HEK293 (cell line): ENCODE results near the gene GNB3.
A peak's percentile ranks its signal among the peaks of the same experiment; 100 is the strongest.

ENCODE experiments used
- CTCF ChIA-PET: fragments of 350-600 bp; formaldehyde crosslinking; extraction: SDS; loops from one replicate; lab custom pipeline; 2021; ENCODE audit warnings: antibody characterized with exemption; lab: Yijun Ruan, JAX
- POLR2A ChIA-PET: fragments of 300-600 bp; formaldehyde crosslinking; extraction: SDS; loops from one replicate; lab custom pipeline; 2020; ENCODE audit warnings: antibody characterized with exemption, inconsistent platforms; lab: Yijun Ruan, JAX
- H3K27ac ChIP-seq: fragments of 200-500 bp; sonication (Bioruptor generic); 2 replicates; pipeline ENCODE4 v1.5.1; 2014; ENCODE audit warnings: low read depth, low read length, control low read depth, inconsistent platforms; ENCODE audit errors: extremely low read depth
- H3K36me3 ChIP-seq, 2 experiments: fragments of 200-500 bp in 1 of 2; sonication (Bioruptor generic) in 1 of 2; 1 replicate in 1 of 2; 2 replicates in 1 of 2; pipeline ENCODE4 v1.5.1; 2014 to 2017; ENCODE audit warnings: inconsistent platforms in 2 of 2, low read length in 2 of 2; ENCODE audit not compliant: control insufficient read depth in 2 of 2, insufficient read depth in 1 of 2
- H3K4me1 ChIP-seq: fragments of 200-500 bp; sonication (Bioruptor generic); 2 replicates; pipeline ENCODE4 v1.5.1; 2014; ENCODE audit warnings: mild to moderate bottlenecking, low read length, inconsistent platforms; ENCODE audit not compliant: control insufficient read depth, insufficient read depth
- H3K4me3 ChIP-seq: 2 replicates; pipeline ENCODE4 v1.5.1; 2011; ENCODE audit warnings: low read depth, mild to moderate bottlenecking, control low read depth, low read length, moderate library complexity
- H3K9me3 ChIP-seq: fragments of 200-500 bp; sonication (Bioruptor generic); 2 replicates; pipeline ENCODE4 v1.5.1; 2014; ENCODE audit warnings: low read depth, low read length, inconsistent platforms; ENCODE audit not compliant: control insufficient read depth, insufficient read depth
- TRIM28 ChIP-seq: IDR thresholded peaks from 2 replicates; pipeline ENCODE4 v1.6.1; 2011; ENCODE audit warnings: low read length, control low read depth, borderline replicate concordance
- ZBTB7A ChIP-seq: fragments of 450-650 bp; formaldehyde crosslinking; IDR thresholded peaks from 2 replicates; pipeline ENCODE4 v1.5.1; 2016; ENCODE audit warnings: low read depth, missing biosample characterization, missing genetic modification characterization
- ZNF2 ChIP-seq: fragments of 450-650 bp; formaldehyde crosslinking; IDR thresholded peaks from 2 replicates; pipeline ENCODE4 v1.5.1; 2016; ENCODE audit warnings: missing biosample characterization, missing genetic modification characterization
- ZNF366 ChIP-seq: fragments of 450-650 bp; formaldehyde crosslinking; conservative IDR thresholded peaks from 2 replicates; pipeline ENCODE4 v1.5.1; 2016; ENCODE audit warnings: missing biosample characterization, missing genetic modification characterization
- ZNF394 ChIP-seq: fragments of 450-650 bp; formaldehyde crosslinking; IDR thresholded peaks from 2 replicates; pipeline ENCODE4 v1.5.1; 2016; ENCODE audit warnings: missing biosample characterization, missing genetic modification characterization, mild to moderate bottlenecking, moderate library complexity, borderline replicate concordance
- ZNF416 ChIP-seq: fragments of 450-650 bp; formaldehyde crosslinking; IDR thresholded peaks from 2 replicates; pipeline ENCODE4 v1.5.1; 2016; ENCODE audit warnings: missing biosample characterization, missing genetic modification characterization
- ZNF426 ChIP-seq: fragments of 450-650 bp; formaldehyde crosslinking; IDR thresholded peaks from 2 replicates; pipeline ENCODE4 v1.5.1; 2017; ENCODE audit warnings: missing biosample characterization, missing genetic modification characterization, mild to moderate bottlenecking, inconsistent platforms, moderate library complexity
- ZNF521 ChIP-seq: fragments of 450-650 bp; formaldehyde crosslinking; IDR thresholded peaks from 2 replicates; pipeline ENCODE4 v1.5.1; 2017; ENCODE audit warnings: missing biosample characterization, mild to moderate bottlenecking, missing genetic modification characterization
- ZNF561 ChIP-seq: fragments of 450-650 bp; IDR thresholded peaks from 2 replicates; pipeline ENCODE4 v1.5.1; 2018; ENCODE audit warnings: missing biosample characterization, missing genetic modification characterization, borderline replicate concordance
- ZNF585B ChIP-seq: fragments of 450-650 bp; formaldehyde crosslinking; IDR thresholded peaks from 2 replicates; pipeline ENCODE4 v1.5.1; 2016; ENCODE audit warnings: missing biosample characterization, missing genetic modification characterization
- ZNF654 ChIP-seq: fragments of 450-650 bp; formaldehyde crosslinking; IDR thresholded peaks from 2 replicates; pipeline ENCODE4 v1.5.1; 2016; ENCODE audit warnings: low read depth, missing biosample characterization, missing genetic modification characterization
- TF ChIP-seq, protein P1 (sequence below): fragments of 450-650 bp; formaldehyde crosslinking; IDR thresholded peaks from 2 replicates; pipeline ENCODE4 v1.5.1; 2016; ENCODE audit warnings: missing biosample characterization, missing genetic modification characterization
- TF ChIP-seq, protein P2 (sequence below): fragments of 450-650 bp; formaldehyde crosslinking; IDR thresholded peaks from 2 replicates; pipeline ENCODE4 v1.5.1; 2016; ENCODE audit warnings: missing biosample characterization, missing genetic modification characterization
- TF ChIP-seq, protein P3 (sequence below): fragments of 450-650 bp; formaldehyde crosslinking; IDR thresholded peaks from 2 replicates; pipeline ENCODE4 v1.5.1; 2016; ENCODE audit warnings: missing biosample characterization, missing genetic modification characterization
- TF ChIP-seq, protein P4 (sequence below): fragments of 450-650 bp; formaldehyde crosslinking; IDR thresholded peaks from 2 replicates; pipeline ENCODE4 v1.5.1; 2016; ENCODE audit warnings: missing biosample characterization, missing genetic modification characterization
- TF ChIP-seq, protein P5 (sequence below): fragments of 450-650 bp; formaldehyde crosslinking; IDR thresholded peaks from 2 replicates; pipeline ENCODE4 v1.5.1; 2016; ENCODE audit warnings: missing biosample characterization, missing genetic modification characterization
- TF ChIP-seq, protein P6 (sequence below): fragments of 450-650 bp; formaldehyde crosslinking; IDR thresholded peaks from 2 replicates; pipeline ENCODE4 v1.5.1; 2017; ENCODE audit warnings: missing biosample characterization, missing genetic modification characterization

The GNB3 gene

DNA sequence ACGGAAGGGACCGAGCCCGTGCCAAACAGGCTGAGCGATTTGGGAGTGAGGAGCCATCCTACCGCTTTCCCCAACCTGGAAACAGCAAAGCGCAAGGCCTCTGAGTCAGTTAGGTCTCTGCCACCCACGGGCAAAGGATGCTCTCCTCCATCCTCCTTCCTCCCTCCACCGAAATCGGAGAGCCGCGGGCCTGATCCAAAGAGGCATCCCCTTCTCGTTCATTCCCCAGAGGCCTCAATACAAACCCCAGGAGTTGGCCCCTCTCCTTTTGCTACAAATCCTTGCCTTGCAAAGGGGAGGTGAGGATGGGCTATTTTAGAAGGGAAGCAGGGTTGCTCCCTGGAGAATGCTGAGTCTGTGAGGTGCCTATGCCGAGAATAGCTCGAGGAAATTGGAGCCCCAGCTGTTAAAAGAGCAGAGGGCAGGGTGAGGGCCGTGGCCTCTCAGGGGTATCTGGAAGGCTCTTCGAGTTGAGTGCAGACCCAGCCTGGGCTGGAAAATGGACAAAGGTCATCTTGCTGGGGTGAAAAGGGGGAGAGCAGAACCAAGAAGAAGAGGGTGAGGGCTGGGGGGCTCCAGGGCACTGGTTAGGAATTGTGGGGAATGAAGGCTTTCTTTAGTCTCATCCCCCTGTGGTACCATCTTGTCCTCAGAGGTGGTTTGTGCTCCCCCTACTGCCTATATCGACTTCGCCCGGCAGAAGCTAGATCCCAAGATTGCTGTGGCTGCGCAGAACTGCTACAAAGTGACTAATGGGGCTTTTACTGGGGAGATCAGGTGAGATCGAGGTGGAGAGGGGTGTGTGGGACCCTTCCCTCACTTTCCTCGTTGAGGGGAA lies 27.7 kb downstream of the GNB3 start (continued):
- TF ChIP-seq, protein P1, sequence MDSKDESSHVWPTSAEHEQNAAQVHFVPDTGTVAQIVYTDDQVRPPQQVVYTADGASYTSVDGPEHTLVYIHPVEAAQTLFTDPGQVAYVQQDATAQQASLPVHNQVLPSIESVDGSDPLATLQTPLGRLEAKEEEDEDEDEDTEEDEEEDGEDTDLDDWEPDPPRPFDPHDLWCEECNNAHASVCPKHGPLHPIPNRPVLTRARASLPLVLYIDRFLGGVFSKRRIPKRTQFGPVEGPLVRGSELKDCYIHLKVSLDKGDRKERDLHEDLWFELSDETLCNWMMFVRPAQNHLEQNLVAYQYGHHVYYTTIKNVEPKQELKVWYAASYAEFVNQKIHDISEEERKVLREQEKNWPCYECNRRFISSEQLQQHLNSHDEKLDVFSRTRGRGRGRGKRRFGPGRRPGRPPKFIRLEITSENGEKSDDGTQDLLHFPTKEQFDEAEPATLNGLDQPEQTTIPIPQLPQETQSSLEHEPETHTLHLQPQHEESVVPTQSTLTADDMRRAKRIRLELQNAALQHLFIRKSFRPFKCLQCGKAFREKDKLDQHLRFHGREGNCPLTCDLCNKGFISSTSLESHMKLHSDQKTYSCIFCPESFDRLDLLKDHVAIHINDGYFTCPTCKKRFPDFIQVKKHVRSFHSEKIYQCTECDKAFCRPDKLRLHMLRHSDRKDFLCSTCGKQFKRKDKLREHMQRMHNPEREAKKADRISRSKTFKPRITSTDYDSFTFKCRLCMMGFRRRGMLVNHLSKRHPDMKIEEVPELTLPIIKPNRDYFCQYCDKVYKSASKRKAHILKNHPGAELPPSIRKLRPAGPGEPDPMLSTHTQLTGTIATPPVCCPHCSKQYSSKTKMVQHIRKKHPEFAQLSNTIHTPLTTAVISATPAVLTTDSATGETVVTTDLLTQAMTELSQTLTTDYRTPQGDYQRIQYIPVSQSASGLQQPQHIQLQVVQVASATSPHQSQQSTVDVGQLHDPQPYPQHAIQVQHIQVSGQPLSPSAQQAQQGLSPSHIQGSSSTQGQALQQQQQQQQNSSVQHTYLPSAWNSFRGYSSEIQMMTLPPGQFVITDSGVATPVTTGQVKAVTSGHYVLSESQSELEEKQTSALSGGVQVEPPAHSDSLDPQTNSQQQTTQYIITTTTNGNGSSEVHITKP (tag by site-specific recombination), result peak; percentile 31; the same call in 1 of the 2 replicates
- TF ChIP-seq, protein P2, sequence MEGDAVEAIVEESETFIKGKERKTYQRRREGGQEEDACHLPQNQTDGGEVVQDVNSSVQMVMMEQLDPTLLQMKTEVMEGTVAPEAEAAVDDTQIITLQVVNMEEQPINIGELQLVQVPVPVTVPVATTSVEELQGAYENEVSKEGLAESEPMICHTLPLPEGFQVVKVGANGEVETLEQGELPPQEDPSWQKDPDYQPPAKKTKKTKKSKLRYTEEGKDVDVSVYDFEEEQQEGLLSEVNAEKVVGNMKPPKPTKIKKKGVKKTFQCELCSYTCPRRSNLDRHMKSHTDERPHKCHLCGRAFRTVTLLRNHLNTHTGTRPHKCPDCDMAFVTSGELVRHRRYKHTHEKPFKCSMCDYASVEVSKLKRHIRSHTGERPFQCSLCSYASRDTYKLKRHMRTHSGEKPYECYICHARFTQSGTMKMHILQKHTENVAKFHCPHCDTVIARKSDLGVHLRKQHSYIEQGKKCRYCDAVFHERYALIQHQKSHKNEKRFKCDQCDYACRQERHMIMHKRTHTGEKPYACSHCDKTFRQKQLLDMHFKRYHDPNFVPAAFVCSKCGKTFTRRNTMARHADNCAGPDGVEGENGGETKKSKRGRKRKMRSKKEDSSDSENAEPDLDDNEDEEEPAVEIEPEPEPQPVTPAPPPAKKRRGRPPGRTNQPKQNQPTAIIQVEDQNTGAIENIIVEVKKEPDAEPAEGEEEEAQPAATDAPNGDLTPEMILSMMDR (tag by site-specific recombination), result peak; percentile 65
- no peak for TF ChIP-seq ZNF585B
- TF ChIP-seq, protein P3, sequence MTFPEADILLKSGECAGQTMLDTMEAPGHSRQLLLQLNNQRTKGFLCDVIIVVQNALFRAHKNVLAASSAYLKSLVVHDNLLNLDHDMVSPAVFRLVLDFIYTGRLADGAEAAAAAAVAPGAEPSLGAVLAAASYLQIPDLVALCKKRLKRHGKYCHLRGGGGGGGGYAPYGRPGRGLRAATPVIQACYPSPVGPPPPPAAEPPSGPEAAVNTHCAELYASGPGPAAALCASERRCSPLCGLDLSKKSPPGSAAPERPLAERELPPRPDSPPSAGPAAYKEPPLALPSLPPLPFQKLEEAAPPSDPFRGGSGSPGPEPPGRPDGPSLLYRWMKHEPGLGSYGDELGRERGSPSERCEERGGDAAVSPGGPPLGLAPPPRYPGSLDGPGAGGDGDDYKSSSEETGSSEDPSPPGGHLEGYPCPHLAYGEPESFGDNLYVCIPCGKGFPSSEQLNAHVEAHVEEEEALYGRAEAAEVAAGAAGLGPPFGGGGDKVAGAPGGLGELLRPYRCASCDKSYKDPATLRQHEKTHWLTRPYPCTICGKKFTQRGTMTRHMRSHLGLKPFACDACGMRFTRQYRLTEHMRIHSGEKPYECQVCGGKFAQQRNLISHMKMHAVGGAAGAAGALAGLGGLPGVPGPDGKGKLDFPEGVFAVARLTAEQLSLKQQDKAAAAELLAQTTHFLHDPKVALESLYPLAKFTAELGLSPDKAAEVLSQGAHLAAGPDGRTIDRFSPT (tag by site-specific recombination), result no peak

DNA sequence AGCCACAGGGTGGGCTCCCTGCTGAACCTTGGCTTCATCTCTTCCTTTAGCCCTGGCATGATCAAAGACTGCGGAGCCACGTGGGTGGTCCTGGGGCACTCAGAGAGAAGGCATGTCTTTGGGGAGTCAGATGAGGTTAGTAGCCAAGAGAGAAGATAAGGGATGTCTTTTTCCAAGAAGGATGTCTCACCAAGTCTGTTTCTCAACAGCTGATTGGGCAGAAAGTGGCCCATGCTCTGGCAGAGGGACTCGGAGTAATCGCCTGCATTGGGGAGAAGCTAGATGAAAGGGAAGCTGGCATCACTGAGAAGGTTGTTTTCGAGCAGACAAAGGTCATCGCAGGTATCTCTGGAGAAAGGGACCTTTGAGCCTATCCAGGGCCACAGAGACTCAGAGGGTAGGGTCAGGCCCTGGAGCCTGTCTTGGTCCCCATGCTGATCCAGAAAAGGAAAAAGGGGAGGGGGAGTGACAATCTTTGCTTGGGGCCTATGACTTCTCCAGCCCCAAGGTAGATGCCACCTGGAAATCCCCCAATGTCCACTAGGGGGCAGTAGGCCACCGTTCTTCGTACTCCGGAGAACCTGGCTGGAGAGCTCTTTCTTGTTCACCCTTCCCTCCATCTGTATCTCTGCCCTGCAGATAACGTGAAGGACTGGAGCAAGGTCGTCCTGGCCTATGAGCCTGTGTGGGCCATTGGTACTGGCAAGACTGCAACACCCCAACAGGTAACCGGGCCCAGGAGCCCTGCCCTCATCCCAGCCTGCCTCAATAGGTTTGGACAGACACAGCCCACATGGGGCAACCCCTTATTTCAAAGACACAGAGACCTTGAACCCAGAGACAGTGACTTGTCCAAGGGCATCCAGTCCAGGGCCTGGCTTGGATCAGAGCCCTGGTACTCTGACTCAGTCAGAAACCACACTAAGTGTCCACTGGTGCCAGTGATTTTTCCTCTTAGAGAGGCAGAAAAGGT lies 28.6 kb downstream of the GNB3 start:
- ChIA-PET POLR2A (interaction anchor here (0.6 to 7.6 kb wide), 17 partner anchors 12 to 174 kb away, joined by 3 to 183 read pairs (median 10); partner anchors contain the start of genes C12orf57, CDCA3, COPS7A and ENO2), CTCF (interaction anchor here (0.6 to 5.3 kb wide), 30 partner anchors 9 to 305 kb away, joined by 3 to 71 read pairs (median 5); partner anchors contain the start of genes C12orf57, C1RL, CDCA3 and MLF2)
- Histone ChIP-seq H3K36me3 (peaks cover 4 to 58% of the 10 kb centered on the region in 2 experiments; a peak in 2 of 3 replicates), H3K4me3 (peak overlapping the region; percentile 87), H3K27ac (peak overlapping the region; percentile 98; the same call in 1 of the 2 replicates), H3K9me3 (no peaks in the 10 kb centered on the region), H3K4me1 (peaks cover 8% of the 10 kb centered on the region)
- TF ChIP-seq ZBTB7A (tag by site-specific recombination), result no peak
- TF ChIP-seq ZNF426 (tag by site-specific recombination), result no peak
- TF ChIP-seq TRIM28, result 0 out of 2 replicates have a peak, but pooled peaks have one; percentile 62
- TF ChIP-seq, protein P4, sequence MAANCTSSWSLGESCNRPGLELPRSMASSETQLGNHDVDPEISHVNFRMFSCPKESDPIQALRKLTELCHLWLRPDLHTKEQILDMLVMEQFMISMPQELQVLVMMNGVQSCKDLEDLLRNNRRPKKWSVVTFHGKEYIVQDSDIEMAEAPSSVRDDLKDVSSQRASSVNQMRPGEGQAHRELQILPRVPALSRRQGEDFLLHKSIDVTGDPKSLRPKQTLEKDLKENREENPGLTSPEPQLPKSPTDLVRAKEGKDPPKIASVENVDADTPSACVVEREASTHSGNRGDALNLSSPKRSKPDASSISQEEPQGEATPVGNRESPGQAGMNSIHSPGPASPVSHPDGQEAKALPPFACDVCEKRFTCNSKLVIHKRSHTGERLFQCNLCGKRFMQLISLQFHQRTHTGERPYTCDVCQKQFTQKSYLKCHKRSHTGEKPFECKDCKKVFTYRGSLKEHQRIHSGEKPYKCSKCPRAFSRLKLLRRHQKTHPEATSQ (tag by site-specific recombination), result no peak
- peak; percentile 38; the same call in 1 of the 2 replicates for TF ChIP-seq ZNF561 (tag by site-specific recombination)
- 0 out of 2 replicates have a peak, but pooled peaks have one; percentile 15 for TF ChIP-seq ZNF2
- TF ChIP-seq, protein P5, sequence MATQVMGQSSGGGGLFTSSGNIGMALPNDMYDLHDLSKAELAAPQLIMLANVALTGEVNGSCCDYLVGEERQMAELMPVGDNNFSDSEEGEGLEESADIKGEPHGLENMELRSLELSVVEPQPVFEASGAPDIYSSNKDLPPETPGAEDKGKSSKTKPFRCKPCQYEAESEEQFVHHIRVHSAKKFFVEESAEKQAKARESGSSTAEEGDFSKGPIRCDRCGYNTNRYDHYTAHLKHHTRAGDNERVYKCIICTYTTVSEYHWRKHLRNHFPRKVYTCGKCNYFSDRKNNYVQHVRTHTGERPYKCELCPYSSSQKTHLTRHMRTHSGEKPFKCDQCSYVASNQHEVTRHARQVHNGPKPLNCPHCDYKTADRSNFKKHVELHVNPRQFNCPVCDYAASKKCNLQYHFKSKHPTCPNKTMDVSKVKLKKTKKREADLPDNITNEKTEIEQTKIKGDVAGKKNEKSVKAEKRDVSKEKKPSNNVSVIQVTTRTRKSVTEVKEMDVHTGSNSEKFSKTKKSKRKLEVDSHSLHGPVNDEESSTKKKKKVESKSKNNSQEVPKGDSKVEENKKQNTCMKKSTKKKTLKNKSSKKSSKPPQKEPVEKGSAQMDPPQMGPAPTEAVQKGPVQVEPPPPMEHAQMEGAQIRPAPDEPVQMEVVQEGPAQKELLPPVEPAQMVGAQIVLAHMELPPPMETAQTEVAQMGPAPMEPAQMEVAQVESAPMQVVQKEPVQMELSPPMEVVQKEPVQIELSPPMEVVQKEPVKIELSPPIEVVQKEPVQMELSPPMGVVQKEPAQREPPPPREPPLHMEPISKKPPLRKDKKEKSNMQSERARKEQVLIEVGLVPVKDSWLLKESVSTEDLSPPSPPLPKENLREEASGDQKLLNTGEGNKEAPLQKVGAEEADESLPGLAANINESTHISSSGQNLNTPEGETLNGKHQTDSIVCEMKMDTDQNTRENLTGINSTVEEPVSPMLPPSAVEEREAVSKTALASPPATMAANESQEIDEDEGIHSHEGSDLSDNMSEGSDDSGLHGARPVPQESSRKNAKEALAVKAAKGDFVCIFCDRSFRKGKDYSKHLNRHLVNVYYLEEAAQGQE (tag by site-specific recombination), result 0 out of 2 replicates have a peak, but pooled peaks have one; percentile 16
- TF ChIP-seq ZNF394, result peak; percentile 48; the same call in 1 of the 2 replicates
- TF ChIP-seq ZNF521 (tag by site-specific recombination), result no peak
- peak; percentile 74 for TF ChIP-seq ZNF366 (tag by site-specific recombination)
- TF ChIP-seq ZNF585B, result no peak
- TF ChIP-seq, protein P6, sequence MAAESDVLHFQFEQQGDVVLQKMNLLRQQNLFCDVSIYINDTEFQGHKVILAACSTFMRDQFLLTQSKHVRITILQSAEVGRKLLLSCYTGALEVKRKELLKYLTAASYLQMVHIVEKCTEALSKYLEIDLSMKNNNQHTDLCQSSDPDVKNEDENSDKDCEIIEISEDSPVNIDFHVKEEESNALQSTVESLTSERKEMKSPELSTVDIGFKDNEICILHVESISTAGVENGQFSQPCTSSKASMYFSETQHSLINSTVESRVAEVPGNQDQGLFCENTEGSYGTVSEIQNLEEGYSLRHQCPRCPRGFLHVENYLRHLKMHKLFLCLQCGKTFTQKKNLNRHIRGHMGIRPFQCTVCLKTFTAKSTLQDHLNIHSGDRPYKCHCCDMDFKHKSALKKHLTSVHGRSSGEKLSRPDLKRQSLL (tag by site-specific recombination), result 0 out of 2 replicates have a peak, but pooled peaks have one; percentile 42
- TF ChIP-seq ZNF416 (tag by site-specific recombination), result no peak
- TF ChIP-seq ZNF654, result peak; percentile 90
